ENCODE measurements around the gene SLC26A4. TPM values are rescaled to one million over a fixed set of nuclear protein-coding genes. Genes with fewer than 3 reads are reported as not detected.

The SLC26A4 gene
- total and polyA plus RNA-seq, 9 of the 15 experiments (the other 6 are each of a cell fraction or from before 2014, with no cell fraction given), result 0.09 to 1.2 (median 0.33) TPM

DNA sequence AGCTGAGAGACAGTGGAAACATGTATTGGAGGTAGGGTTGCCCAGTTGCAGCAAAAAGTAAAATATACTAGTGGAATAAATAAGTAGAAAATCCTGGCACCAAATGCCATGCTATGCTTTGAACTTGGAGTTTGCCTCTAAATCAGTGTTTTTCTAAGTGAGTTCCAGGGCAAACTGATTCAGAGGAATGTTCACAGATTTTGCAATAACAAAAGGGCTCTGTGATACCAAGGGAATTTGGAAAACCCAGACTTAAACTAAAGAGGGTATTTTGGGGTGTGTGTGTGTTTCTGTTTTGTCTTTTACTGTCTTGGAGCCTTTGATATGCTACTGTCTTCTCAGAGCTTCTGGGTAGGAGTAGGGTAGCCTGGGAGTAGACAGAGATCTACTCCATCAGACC, 39.9 kb downstream of the SLC26A4 start (continued):
- TF ChIP-seq CHAMP1 (IDR thresholded peaks at IDR 0.05) (no peak), RBM34 (IDR thresholded peaks at IDR 0.05; ENCODE audit: borderline replicate concordance, insufficient read depth, low read length) (no peak), EP400 (IDR thresholded peaks at IDR 0.05) (no peak), NFIX (CRISPR knock-in tag; IDR thresholded peaks at IDR 0.05; ENCODE audit: low read depth) (no peak), FOXA1 (IDR thresholded peaks at IDR 0.05; ENCODE audit: borderline replicate concordance) (no peak), CBFA2T2 (conservative IDR thresholded peaks at IDR 0.05) (no peak), FOXO4 (CRISPR knock-in tag; IDR thresholded peaks at IDR 0.05) (no peak), SMARCB1 (IDR thresholded peaks at IDR 0.05; ENCODE audit: insufficient read length, low read depth) (no peak)
